Fibroblast of lung (primary cell): Measurements from ENCODE around the gene OLIG2. TPM values are rescaled to one million over a fixed set of nuclear protein-coding genes. Genes with fewer than 3 reads are reported as not detected.

Experiments used
- DNase-seq, 2 donors: peaks; one replicate each; pipeline versions ENCODE4 v3.0.0 to v3.0.0-alpha.2; 2010; ENCODE audit warnings: low read depth in 2 of 2
- H2AFZ ChIP-seq: 2 replicates; pipeline ENCODE4 v1.5.1; 2012; ENCODE audit warnings: low read length, control low read depth, inconsistent platforms
- H3K27ac ChIP-seq: 2 replicates; pipeline ENCODE4 v1.5.1; 2011; ENCODE audit warnings: low read length, control low read depth; ENCODE audit not compliant: insufficient read depth
- H3K27me3 ChIP-seq: 2 replicates; pipeline ENCODE4 v1.5.1; 2011; ENCODE audit warnings: mild to moderate bottlenecking, low read length; ENCODE audit not compliant: control insufficient read depth, insufficient read depth
- H3K36me3 ChIP-seq: 2 replicates; pipeline ENCODE4 v1.5.1; 2011; ENCODE audit warnings: low read length; ENCODE audit not compliant: control insufficient read depth, insufficient read depth
- H3K4me1 ChIP-seq: 2 replicates; pipeline ENCODE4 v1.5.1; 2011; ENCODE audit warnings: low read length; ENCODE audit not compliant: control insufficient read depth, insufficient read depth; ENCODE audit errors: extremely low read depth
- H3K4me2 ChIP-seq: 2 replicates; pipeline ENCODE4 v1.5.1; 2011; ENCODE audit warnings: low read length, control low read depth; ENCODE audit not compliant: insufficient read depth; ENCODE audit errors: extremely low read depth
- H3K4me3 ChIP-seq, 4 experiments: fragments of 200-600 bp in 1 of 4; sonication (generic) in 1 of 4; replicated peaks in 1 of 4; 2 replicates each; pipeline ENCODE4 v1.5.1; 2011 to 2016; ENCODE audit warnings: low read length in 4 of 4, low read depth in 3 of 4, mild to moderate bottlenecking in 3 of 4, control low read depth in 2 of 4, inconsistent platforms in 1 of 4, mixed read lengths in 1 of 4; ENCODE audit not compliant: insufficient read depth in 1 of 4; ENCODE audit errors: control extremely low read depth in 1 of 4
- H3K79me2 ChIP-seq: 2 replicates; pipeline ENCODE4 v1.5.1; 2012; ENCODE audit warnings: mild to moderate bottlenecking, low read length, inconsistent platforms; ENCODE audit not compliant: control insufficient read depth, insufficient read depth
- H3K9ac ChIP-seq: 2 replicates; pipeline ENCODE4 v1.5.1; 2011; ENCODE audit warnings: mild to moderate bottlenecking, low read length, control low read depth; ENCODE audit not compliant: insufficient read depth
- H3K9me3 ChIP-seq: 2 replicates; pipeline ENCODE4 v1.5.1; 2012; ENCODE audit warnings: low read depth, low read length; ENCODE audit not compliant: control insufficient read depth, insufficient read depth
- H4K20me1 ChIP-seq: 2 replicates; pipeline ENCODE4 v1.5.1; 2011; ENCODE audit warnings: low read length; ENCODE audit not compliant: control insufficient read depth, insufficient read depth; ENCODE audit errors: extremely low read depth
- CTCF ChIP-seq, 2 donors: IDR thresholded peaks in 1 of 2; conservative IDR thresholded peaks in 1 of 2; 1 replicate in 1 of 2; 2 replicates in 1 of 2; pipeline ENCODE4 v1.5.1; 2011 to 2012; ENCODE audit warnings: low read length in 2 of 2, control low read depth in 1 of 2, inconsistent platforms in 1 of 2, low read depth in 1 of 2, mild to moderate bottlenecking in 1 of 2
- EZH2 ChIP-seq: IDR thresholded peaks from 2 replicates; pipeline ENCODE4 v1.5.1; 2012; ENCODE audit warnings: low read length, control low read depth, mild to moderate bottlenecking; ENCODE audit errors: missing control alignments
- polyA minus RNA-seq: library from RNA; depleted of rRNA, polyadenylated mRNA; stranded (reverse); fragments of >200 nt; gene quantifications from 2 replicates; pipeline ENCODE4 v1.2.3, GENCODE V29; 2011; ENCODE audit warnings: low replicate concordance
- polyA plus RNA-seq, 2 donors: library from polyadenylated mRNA; depleted of rRNA in 1 of 2; stranded (reverse) in 1 of 2; unstranded in 1 of 2; fragments of >200 nt; gene quantifications; 2 replicates each; pipeline ENCODE4 v1.2.1, GENCODE V29; 2011 to 2012; ENCODE audit warnings: missing spikeins in 1 of 2
- total RNA-seq: library from RNA; depleted of rRNA; stranded (reverse); fragments of >200 nt; gene quantifications from 2 replicates; pipeline ENCODE4 v1.2.1, GENCODE V29; 2014

OLIG2 gene
- total RNA-seq (not detected in 2 replicates), polyA plus RNA-seq (not detected in 2 replicates), polyA minus RNA-seq (not detected in 2 replicates)
- polyA plus RNA-seq (2012) = not detected in 2 replicates

- peak in 1 of 2 donors; percentile 25 for DNase-seq
- no peak within 1 kb of the TSS for H3K27ac ChIP-seq
- H3K9me3 ChIP-seq = no peaks in the 10 kb centered on the region
- TF ChIP-seq EZH2 (peak; percentile 96), CTCF (conservative IDR thresholded peaks at IDR 0.05 in 1 of 2, IDR thresholded peaks at IDR 0.05 in 1 of 2; ENCODE audit: low read depth in 1 of 2, low read length in 2 of 2) (no peak)
- H3K9ac ChIP-seq = no peak within 1 kb of the TSS
- H3K79me2 ChIP-seq = no peaks in the 10 kb centered on the region
- H3K4me2 ChIP-seq = no peak within 1 kb of the TSS
- no peak within 1 kb of the TSS for H3K4me3 ChIP-seq
- H3K4me1 ChIP-seq = no peaks in the 10 kb centered on the region
- H2AFZ ChIP-seq = no peak within 1 kb of the TSS
- H4K20me1 ChIP-seq = no peaks in the 10 kb centered on the region
- peaks cover 89% of the 10 kb centered on the region for H3K27me3 ChIP-seq
- no peaks in the 10 kb centered on the region for H3K36me3 ChIP-seq
Measured at GRCh38 chr21:33025489-33026442, at the start of gene OLIG2. OLIG2 (plus strand) TSS chr21:33025935; CDS start chr21:33026863, 928 bp downstream.

- H3K9me3 ChIP-seq = no peaks in the 10 kb centered on the region
- H3K9ac ChIP-seq = no peak overlapping the region
- no peak overlapping the region for H3K27ac ChIP-seq
- H3K79me2 ChIP-seq = no peaks in the 10 kb centered on the region
- H3K4me1 ChIP-seq = no peaks in the 10 kb centered on the region
- H3K4me2 ChIP-seq = no peak overlapping the region
- no peaks in the 10 kb centered on the region for H4K20me1 ChIP-seq
- DNase-seq = no peak
- peaks cover 3% of the 10 kb centered on the region for H3K27me3 ChIP-seq
- H3K4me3 ChIP-seq = no peak overlapping the region
- H3K36me3 ChIP-seq = no peaks in the 10 kb centered on the region
- TF ChIP-seq EZH2 (no peak), CTCF (conservative IDR thresholded peaks at IDR 0.05 in 1 of 2, IDR thresholded peaks at IDR 0.05 in 1 of 2; ENCODE audit: low read depth in 1 of 2, low read length in 2 of 2) (no peak)
- no peak overlapping the region for H2AFZ ChIP-seq
Measured at GRCh38 chr21:32976791-32977190, 48.9 kb upstream of the OLIG2 start.

- TF ChIP-seq CTCF (conservative IDR thresholded peaks at IDR 0.05 in 1 of 2, IDR thresholded peaks at IDR 0.05 in 1 of 2; ENCODE audit: low read depth in 1 of 2, low read length in 2 of 2) (no peak), EZH2 (no peak)
- H4K20me1 ChIP-seq = no peaks in the 10 kb centered on the region
- H3K4me2 ChIP-seq = no peak overlapping the region
- no peak overlapping the region for H2AFZ ChIP-seq
- peaks cover 3% of the 10 kb centered on the region for H3K27me3 ChIP-seq
- no peak overlapping the region for H3K27ac ChIP-seq
- no peak overlapping the region for H3K4me3 ChIP-seq
- H3K9ac ChIP-seq = no peak overlapping the region
- no peaks in the 10 kb centered on the region for H3K36me3 ChIP-seq
- H3K79me2 ChIP-seq = no peaks in the 10 kb centered on the region
- DNase-seq = no peak
- H3K4me1 ChIP-seq = no peaks in the 10 kb centered on the region
- no peaks in the 10 kb centered on the region for H3K9me3 ChIP-seq
Measured at GRCh38 chr21:32977216-32977615, 48.5 kb upstream of the OLIG2 start.
